ENCODE data around the gene ANXA10. TPM values are rescaled to one million over a fixed set of nuclear protein-coding genes. Genes with fewer than 3 reads are reported as not detected.

Gene ANXA10
- total and polyA plus RNA-seq, 2 of the 8 experiments (the other 6 are each of a cell fraction or from before 2014, with no cell fraction given), result not detected

DNA sequence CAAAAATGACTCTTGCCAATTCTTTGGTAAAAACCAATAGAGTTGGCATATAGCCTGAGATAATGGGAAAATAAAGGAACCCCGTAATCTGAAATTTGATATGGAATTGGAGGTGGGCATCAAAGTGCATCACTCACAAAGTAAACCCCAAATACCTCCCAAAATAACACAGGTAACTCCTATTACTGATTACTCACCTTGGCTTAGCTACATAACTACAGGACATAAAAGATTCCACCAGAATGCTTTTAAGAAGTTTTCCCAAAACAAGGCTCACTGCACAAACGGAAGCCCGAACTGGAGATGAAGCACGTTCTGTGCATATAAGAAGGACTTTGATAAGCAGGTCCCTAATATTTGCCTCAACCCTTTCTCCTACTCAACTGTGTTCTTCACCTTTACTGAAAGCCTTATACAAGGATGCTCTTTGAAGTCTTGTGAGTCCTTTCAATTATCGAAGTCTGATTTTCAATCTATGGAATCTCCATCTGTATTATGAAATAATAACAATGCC lies 14.6 kb upstream of the ANXA10 start (continued):
- TF ChIP-seq CTBP2 (IDR thresholded peaks at IDR 0.05; ENCODE audit: borderline replicate concordance, insufficient read depth, insufficient read length, low read length), result no peak
- TF ChIP-seq SRF (IDR thresholded peaks at IDR 0.05; ENCODE audit: low read depth, low read length), result no peak
- no peak for TF ChIP-seq KDM5A (IDR thresholded peaks at IDR 0.05; ENCODE audit: low read length)

Measured in H1 (cell line).